Diencephalon (tissue), 1 donor: ENCODE results near the gene TEKT1. TPM values are rescaled to one million over a fixed set of nuclear protein-coding genes. Genes with fewer than 3 reads are reported as not detected.

Experiments
- small RNA-seq: library from RNA; depleted of rRNA; stranded (forward); fragments of <200 nt; gene quantifications from one replicate; pipeline ENCODE3, GENCODE V24; 2014
- total RNA-seq: library from RNA; depleted of rRNA; stranded (reverse); fragments of >200 nt; gene quantifications from one replicate; pipeline ENCODE4 v1.2.3, GENCODE V29; 2014

The TEKT1 gene
- total RNA-seq = 9.5 TPM

DNA sequence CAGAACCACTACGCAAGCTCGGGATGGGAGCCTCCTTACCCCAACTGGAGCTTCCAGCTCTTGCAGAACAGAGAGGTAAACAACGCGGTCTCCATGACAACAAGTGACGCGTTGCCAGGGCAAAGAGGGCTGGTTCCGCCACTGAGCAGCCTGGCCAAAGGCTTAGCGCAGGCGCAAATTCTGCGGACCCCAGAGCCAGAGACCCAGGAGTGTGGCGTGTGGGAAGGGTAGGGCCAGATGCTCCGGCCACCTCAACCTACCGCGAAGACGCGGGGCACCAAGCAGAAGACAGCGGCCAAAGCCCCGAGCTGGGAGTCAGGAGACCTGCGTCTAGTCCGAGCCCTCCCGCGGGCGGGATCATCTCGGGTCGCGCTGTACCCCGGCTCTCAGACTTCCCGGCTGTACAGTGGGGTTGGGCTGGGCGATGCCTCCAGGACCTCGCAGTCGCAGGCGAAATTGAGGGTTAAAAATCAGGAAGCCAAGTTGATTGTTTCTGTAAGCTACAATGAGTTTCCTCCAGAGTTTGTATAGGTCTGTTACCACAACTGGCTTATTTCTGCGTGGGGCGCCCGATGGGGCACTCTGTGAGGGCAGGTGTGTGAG, at the start of gene TEKT1:
TSS of gene TEKT1 (minus strand) at position 69 of the 603 bp plus-strand sequence. CDS start 1,353 bp downstream, outside the sequence.

DNA sequence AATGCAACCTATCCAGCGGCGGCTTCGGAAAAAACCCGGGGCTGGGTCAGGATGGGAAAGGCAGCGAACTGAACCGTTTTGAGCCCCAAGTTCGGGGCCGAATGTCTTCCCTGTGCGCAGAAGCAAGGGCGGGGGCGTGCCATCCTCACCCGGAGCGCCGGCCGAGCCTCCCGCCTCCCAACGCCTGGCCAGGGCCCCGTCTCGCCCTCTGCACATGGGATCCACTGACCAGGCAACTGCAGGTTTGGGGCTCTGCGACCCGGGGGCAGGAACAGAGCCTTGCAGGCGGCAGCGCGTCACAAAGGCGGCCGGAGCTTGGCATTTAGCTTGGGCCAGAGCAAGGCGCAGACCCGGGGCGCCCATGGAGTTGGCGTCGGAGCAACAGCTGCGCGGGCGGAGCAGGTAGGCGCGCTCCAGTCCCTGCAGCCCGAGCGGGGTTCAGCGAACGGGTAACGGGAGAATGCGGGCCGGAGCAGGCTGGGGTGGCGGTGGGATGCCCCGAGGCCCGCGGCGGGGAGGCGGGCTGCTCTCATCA, 55.6 kb downstream of the TEKT1 start, which contains the start of gene FBXO39:
TSS of gene FBXO39 (plus strand) at position 345 of the 535 bp plus-strand sequence. CDS start 3,654 bp downstream, outside the sequence.

DNA sequence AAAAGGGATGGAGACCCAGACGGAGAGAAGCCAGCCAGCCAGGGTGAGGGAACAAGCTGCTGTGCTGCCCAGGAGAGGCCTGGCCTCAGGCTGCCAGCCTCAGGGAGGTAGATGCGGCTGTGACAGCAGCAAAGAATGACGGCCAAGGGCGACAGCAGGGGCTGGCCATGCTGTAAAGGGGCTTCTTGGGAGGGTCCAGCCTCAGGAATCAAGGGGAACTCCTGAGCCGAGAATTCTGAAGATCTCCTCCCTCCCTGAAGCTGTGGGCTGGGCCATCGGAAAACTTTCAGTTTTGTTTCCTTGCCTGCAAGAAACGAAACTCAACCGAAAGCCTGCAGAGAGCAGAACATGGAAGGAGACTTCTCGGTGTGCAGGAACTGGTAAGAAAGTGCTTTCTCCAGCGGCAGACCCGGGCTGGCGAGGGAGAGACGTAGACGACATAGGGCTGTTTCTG, 75.8 kb downstream of the TEKT1 start, which contains the start of gene XAF1:
TSS of gene XAF1 (plus strand) at position 316 of the 454 bp plus-strand sequence. CDS start at position 349, 33 bp downstream.

Small RNA genes within 50 kb of the gene (small RNA-seq; reads per million reads assigned to genes)
- gene AC004706.2 = not detected

Other genes with a start within 250 kb of the TEKT1 start
- gene KIAA0753, start 191.0 kb downstream of the TEKT1 start, total RNA-seq = 33.7 TPM
- 48.4 TPM for gene TXNDC17, start 190.7 kb downstream of the TEKT1 start, total RNA-seq
- gene MED31, start 180.1 kb downstream of the TEKT1 start, total RNA-seq = 13.4 TPM
- 5.3 TPM for gene C17orf100, start 180.0 kb downstream of the TEKT1 start, total RNA-seq
- 2.3 TPM for gene SLC13A5, start 118.4 kb downstream of the TEKT1 start, total RNA-seq
- gene XAF1, start 75.7 kb downstream of the TEKT1 start, total RNA-seq = 4.6 TPM
- not detected for gene FBXO39, start 55.5 kb downstream of the TEKT1 start, total RNA-seq
- not detected for gene ALOX12, start 164.3 kb upstream of the TEKT1 start, total RNA-seq
- gene RNASEK, start 180.9 kb upstream of the TEKT1 start, total RNA-seq = 60.2 TPM
- gene BCL6B, start 191.3 kb upstream of the TEKT1 start, total RNA-seq = 3.0 TPM
- 0.92 TPM for gene SLC16A13, start 204.3 kb upstream of the TEKT1 start, total RNA-seq
- 0.23 TPM for gene SLC16A11, start 212.4 kb upstream of the TEKT1 start, total RNA-seq
- gene CLEC10A, start 248.5 kb upstream of the TEKT1 start, total RNA-seq = not detected